Fibroblast of lung (primary cell): ENCODE measurements around the gene NEDD4L.

Source experiments
- CTCF ChIP-seq, 2 donors: IDR thresholded peaks in 1 of 2; conservative IDR thresholded peaks in 1 of 2; 1 replicate in 1 of 2; 2 replicates in 1 of 2; pipeline ENCODE4 v1.5.1; 2011 to 2012; ENCODE audit warnings: low read length in 2 of 2, control low read depth in 1 of 2, inconsistent platforms in 1 of 2, low read depth in 1 of 2, mild to moderate bottlenecking in 1 of 2
- EZH2 ChIP-seq: IDR thresholded peaks from 2 replicates; pipeline ENCODE4 v1.5.1; 2012; ENCODE audit warnings: low read length, control low read depth, mild to moderate bottlenecking; ENCODE audit errors: missing control alignments

GRCh38 chr18:58325494-58325893, 281.5 kb downstream of the NEDD4L start:
- TF ChIP-seq CTCF (conservative IDR thresholded peaks at IDR 0.05 in 1 of 2, IDR thresholded peaks at IDR 0.05 in 1 of 2; ENCODE audit: low read depth in 1 of 2, low read length in 2 of 2) (no peak), EZH2 (no peak)
